NCI-H146 treated with DMSO at 0.1 percent for 48 hours (cell line): ENCODE measurements around the gene TUBB6.

Source experiments
- DNase-seq: peaks from one replicate; lab custom pipeline; 2025; ENCODE audit not compliant: unreplicated experiment; lab: John Stamatoyannopoulos, UW

Gene TUBB6

DNA sequence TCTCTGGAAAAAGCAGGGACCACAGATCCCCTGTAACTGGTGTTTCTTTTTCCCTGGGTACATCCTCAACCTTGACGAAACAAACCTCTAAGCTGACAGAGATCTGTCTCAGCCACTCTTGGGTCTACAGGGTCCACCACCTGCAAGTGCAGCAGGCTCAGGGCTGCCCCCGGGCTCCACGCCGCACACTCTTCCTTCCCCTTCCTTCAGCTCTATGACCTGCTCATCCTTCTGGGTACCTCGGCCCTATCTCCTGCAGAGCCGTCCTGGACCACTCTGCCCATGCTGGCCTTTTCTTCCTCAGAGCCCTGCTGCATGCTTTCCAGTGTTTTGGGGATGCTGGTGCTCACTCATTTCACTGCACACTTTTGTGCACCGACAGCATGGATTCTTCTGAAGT, 27.5 kb downstream of the TUBB6 start:
- DNase-seq, result no peak

- no peak for DNase-seq
Observed at GRCh38 chr18:12336171-12336613, 28.2 kb downstream of the TUBB6 start.

DNA sequence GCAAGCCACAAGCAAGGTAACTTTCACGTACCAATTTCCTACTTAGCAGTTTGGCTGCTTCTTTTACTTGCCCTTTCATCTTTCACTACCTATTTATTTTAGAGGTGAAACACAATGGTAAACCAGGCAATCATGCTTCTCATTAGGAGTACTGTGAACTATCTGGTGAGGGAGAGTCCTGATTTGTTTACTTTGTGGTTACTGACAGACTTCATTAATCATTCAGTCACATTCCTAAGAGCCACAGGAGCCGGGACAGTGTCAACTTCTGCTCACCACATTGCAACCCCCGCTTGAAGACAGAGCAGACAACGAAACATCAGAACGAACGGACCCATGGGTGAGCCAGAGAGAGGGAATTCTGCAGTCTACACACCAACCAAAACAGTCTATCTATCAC, 28.8 kb downstream of the TUBB6 start:
- DNase-seq, result no peak

GRCh38 chr18:12338382-12338781, 30.3 kb downstream of the TUBB6 start:
- no peak for DNase-seq

DNA sequence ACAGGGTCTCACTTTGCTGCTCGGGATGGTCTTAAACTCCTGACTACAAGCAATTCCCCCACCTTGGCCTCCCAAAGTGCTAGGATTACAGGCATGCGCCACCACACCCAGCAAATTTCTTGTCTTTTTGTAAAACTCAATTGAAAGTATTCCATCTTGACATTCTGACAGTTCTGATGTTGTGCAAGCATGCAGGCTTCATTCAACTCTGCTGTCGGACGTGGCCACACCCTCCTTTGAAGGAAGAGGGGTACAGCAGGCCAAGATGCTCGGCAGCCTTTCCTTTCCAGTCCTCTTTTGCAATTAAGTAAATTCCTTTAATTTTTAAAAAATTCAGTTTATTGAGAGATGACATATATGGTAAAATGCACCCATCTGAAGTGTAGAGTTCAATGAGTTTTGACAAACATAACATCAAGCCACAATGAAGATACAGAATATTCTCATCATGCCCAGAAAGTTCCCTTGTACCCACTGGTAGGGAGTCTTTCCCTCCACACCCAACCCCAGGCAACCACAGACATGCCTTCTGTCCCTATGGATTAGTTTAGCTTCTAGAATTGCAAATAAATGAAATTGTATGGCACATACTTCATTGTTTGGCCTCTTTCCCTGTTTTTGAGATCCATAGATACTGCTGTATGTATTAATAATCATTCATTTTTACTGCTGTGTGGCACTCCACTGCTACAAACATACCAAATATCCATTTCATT, 33.1 kb downstream of the TUBB6 start:
- no peak for DNase-seq

- no peak for DNase-seq
Observed at GRCh38 chr18:12342661-12343060, 34.6 kb downstream of the TUBB6 start.

DNA sequence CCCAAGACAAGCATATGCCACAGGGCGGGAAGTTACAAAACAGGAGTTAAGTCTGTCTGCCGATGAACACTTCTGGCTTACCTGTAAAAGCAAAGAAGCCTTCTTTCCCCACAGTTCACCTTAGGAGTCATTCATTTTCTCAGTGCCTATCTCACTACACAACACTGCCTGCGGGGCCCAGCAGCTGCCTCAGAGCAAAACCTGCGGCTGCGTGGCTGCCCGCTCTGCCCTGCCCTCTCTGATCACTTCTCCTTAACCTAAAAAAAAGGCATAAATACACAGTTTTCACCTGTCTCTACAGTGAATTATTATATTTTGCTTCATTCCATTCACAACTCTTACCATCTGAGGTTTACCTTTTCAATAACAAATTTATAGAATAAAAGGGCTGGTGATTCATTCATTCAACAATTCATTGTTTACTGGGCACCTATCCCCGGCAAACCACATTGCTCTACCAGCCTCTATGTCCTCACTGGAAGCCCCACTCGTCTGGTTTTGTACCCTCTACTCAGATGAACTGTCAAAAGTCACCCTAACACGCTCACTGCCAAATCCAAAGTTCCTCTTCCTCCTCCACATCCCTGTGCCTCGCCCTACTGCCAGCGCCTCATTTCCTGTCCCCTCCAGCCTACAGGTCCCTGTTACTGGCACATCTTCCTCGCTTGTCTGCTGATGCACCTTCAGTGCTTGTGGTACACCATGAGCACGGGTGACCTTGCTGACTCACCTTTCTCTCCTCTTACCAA, 37.6 kb downstream of the TUBB6 start:
- no peak for DNase-seq

DNA sequence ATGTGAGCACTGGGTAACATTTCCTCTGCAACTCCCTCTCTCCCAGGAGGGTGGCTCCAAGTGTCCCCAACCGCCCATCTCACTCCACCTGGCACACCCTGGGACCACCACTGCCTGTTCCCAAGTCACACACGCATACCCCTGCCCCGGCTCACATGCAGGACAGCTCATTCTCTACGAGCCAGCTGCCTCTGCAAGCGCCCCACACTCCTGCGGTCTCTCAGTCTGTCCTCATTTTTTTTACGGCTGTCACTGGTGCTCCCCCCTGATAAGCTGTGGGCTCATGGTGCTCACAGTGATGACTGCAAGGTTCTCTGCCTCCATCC, 38.2 kb downstream of the TUBB6 start:
- DNase-seq, result no peak

GRCh38 chr18:12347895-12348294, 39.9 kb downstream of the TUBB6 start:
- DNase-seq, result no peak

- DNase-seq, result no peak
Observed at GRCh38 chr18:12352188-12352587, 44.1 kb downstream of the TUBB6 start.

DNA sequence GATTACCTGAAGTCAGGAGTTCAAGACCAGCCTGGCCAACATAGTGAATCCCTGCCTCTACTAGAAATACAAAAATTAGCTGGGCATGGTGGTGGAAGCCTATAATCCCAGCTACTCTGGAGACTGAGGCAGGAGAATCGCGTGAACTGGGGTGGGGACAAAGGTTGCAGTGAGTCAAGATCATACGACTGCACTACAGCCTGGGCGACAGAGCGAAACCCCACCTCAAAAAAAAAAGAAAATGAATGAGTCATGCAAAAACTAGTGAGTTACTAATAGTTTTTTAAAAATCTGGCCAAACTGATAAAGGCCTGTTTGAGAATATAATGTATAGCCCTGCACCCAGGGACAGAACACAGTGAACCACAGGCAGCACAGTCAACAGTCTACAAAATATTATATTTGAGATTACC, 51.5 kb downstream of the TUBB6 start:
- no peak for DNase-seq

DNA sequence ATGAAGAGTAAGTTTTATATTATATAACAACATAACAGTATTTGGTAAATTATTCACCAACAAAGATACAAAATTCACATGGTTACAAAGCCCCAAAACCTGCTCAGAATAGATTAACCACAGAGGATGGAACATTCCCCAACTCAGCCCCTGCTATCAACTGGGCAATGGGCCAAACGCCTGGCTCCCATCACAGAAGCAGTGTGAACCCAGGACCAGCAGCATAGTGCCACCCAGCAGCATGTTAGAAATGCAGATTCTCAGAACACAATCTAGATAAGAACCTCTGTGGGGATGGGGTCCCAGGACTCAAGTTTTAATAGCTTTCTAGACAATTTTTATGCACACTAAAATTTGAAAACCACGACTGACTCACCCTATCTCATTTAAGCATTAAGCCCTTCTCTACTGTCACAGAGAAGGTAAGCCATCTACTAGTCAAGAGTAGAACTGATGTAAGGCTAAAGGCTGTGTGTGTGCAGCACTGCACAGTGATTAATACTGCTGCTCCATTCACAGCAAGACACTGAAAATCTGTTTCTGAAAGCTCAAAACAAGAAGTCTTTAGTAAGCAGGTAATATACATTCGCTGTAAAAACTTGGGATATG, 53.8 kb downstream of the TUBB6 start:
- no peak for DNase-seq

DNA sequence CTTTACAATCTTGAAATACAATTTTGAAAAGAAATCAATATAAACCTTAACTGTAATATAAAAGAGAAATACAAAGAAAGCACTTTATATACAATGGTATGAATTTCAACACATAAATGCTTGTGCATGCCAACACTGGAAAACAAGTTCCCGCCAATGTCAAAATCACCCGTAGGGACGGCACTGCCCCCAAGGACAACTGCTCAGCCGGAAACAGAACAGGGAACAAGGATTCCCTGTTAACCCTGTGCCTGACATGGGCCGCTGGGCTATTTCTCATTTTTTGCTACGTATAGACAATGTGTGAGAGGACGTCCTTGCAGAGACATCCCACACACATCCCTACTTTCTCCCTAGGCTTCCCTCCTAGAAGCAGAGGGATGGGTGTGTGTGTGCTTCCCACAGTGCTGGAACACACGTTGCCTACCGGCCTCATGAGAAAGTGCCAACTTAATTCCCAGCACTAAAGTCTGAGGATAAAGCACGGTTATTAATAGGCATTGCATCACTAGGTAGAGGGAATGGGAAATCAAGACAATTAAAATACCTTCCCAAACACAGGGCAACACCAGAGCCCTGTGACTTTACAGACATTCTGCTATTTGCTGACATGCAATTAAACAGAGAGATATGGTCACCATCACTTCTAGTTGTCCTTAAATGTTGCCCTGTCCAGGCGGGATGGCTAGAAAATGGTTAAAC, 54.6 kb downstream of the TUBB6 start:
- no peak for DNase-seq

GRCh38 chr18:12366379-12366778, 58.3 kb downstream of the TUBB6 start:
- DNase-seq, result no peak

DNA sequence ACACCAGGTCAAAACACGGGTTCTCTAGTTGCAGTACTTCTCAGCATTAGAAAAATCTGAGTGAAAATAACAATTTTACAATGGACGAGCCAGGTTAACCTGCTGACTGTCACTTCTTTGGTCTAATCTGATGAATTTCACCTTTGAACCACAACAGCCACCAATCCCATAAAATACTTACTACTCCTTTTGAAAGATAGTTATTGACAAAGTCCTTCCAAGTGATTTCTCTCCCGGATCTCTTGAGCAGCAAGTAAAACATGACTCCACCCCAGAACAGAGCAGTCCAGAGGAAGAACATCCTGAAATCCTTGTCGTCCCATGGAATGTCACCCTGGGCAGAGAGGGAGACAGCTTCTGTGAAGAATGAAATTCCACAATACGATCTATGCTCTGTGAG, 58.7 kb downstream of the TUBB6 start:
- DNase-seq, result no peak

- no peak for DNase-seq
Observed at GRCh38 chr18:12369211-12369610, 61.2 kb downstream of the TUBB6 start.

GRCh38 chr18:12371590-12371989, 63.5 kb downstream of the TUBB6 start:
- no peak for DNase-seq

DNA sequence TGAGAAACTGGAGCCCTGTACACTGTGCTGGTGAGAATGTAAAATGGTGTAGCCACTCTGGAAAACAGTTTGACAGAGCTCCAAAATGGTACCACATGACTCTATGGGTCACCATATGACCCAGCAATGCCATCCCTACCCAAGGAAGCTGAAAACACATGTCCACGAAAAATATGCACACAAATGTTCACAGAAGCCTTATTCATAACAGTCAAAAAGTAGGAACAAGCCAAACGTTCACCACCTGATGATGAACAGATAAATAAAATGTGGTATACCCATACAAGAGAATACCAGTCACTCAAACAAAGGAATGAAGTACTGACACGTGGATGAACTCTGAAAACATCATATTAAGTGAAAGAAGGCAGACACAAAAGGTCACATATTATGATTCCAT, 64.4 kb downstream of the TUBB6 start:
- DNase-seq, result no peak

GRCh38 chr18:12373116-12373770, 65.2 kb downstream of the TUBB6 start:
- DNase-seq, result no peak

- no peak for DNase-seq
Observed at GRCh38 chr18:12373771-12374116, 65.7 kb downstream of the TUBB6 start.

DNA sequence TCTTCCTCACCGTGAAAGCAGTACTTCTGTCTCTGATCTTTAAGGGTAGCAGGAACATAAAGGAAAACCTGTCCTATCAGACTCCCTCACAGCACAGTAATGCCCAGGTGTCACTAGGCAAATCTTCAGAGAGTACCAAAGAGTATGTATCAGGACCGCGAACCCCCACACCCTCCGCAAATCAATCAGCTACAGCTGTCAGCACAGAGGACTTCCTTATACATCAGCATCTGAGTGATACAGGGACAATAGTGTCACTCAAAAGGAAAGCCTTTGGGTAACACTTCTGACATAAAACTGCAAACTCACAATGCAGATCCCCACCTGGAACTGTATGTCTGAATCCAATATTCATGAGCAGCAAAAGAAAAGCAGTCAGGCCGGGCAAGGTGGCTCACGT, 66.4 kb downstream of the TUBB6 start:
- no peak for DNase-seq
